ENCODE data around the gene PCP4.

- TF ChIP-seq POLR2A (IDR thresholded peaks at IDR 0.05) = no peak
- TF ChIP-seq CTCF (IDR thresholded peaks at IDR 0.05) = no peak
Observed at GRCh38 chr21:39968010-39968409, 100.8 kb downstream of the PCP4 start.

Measured in thyroid gland (tissue), 4 donors.